T-helper 1 cell treated with Interleukin-12 subunit alpha and Interleukin-12 subunit beta and Interleukin-4 antibody, amounts not matched to agents 30 ng/mL and 1 ng/mL, for 36 hours (primary cell): Measurements from ENCODE around the gene CD79A. TPM values are rescaled to one million over a fixed set of nuclear protein-coding genes. Genes with fewer than 3 reads are reported as not detected.

Source experiments
- intact Hi-C: fragments of 100-400 bp; cut with micrococcal nuclease; formaldehyde crosslinking; loops from one replicate; pipeline ENCODE4 v1.15.1; 2024
- total RNA-seq: library from RNA; stranded (reverse); gene quantifications from 2 replicates; pipeline ENCODE4 v1.2.3, GENCODE V29; 2022

Gene CD79A
- 2.7 and 3.3 TPM in 2 replicates for total RNA-seq

- intact Hi-C loops: loop anchor here (10.0 kb wide), 1 partner anchor 522 kb away; the partner anchor contains the start of gene TGFB1
Observed at GRCh38 chr19:41876847-41877832, at the start of gene CD79A. Gene CD79A (plus strand): TSS chr19:41877279. CDS start chr19:41877305, 26 bp downstream.

- intact Hi-C loops: no loop called here
Observed at GRCh38 chr19:41837981-41838708, 38.9 kb upstream of the CD79A start.

GRCh38 chr19:41839211-41839610, 37.9 kb upstream of the CD79A start:
- intact Hi-C loops: no loop called here

GRCh38 chr19:41843371-41843770, 33.7 kb upstream of the CD79A start:
- intact Hi-C loops: no loop called here

GRCh38 chr19:41844601-41845000, 32.5 kb upstream of the CD79A start, which contains the start of gene LYPD4:
Gene LYPD4 (minus strand): TSS chr19:41844683. CDS start chr19:41839285, 5,398 bp downstream.
- intact Hi-C loops: no loop called here

- intact Hi-C loops: no loop called here
Observed at GRCh38 chr19:41845001-41845050, 32.3 kb upstream of the CD79A start, which contains the start of gene DMRTC2. Gene DMRTC2 (plus strand): TSS chr19:41845042. CDS start chr19:41847429, 2,387 bp downstream.

GRCh38 chr19:41845051-41845590, 32.0 kb upstream of the CD79A start:
- intact Hi-C loops: no loop called here

- intact Hi-C loops: no loop called here
Observed at GRCh38 chr19:41847351-41848105, 29.6 kb upstream of the CD79A start.

- intact Hi-C loops: no loop called here
Observed at GRCh38 chr19:41848666-41849065, 28.4 kb upstream of the CD79A start.

- intact Hi-C loops: no loop called here
Observed at GRCh38 chr19:41849067-41849466, 28.0 kb upstream of the CD79A start.

- intact Hi-C loops: no loop called here
Observed at GRCh38 chr19:41850381-41850780, 26.7 kb upstream of the CD79A start.

- intact Hi-C loops: no loop called here
Observed at GRCh38 chr19:41851456-41851855, 25.6 kb upstream of the CD79A start.

GRCh38 chr19:41853344-41853743, 23.7 kb upstream of the CD79A start:
- intact Hi-C loops: no loop called here

- intact Hi-C loops: no loop called here
Observed at GRCh38 chr19:41853768-41854167, 23.3 kb upstream of the CD79A start.

GRCh38 chr19:41859213-41859617, 17.9 kb upstream of the CD79A start:
- intact Hi-C loops: loop anchor here (1.0 to 5.0 kb wide), 7 partner anchors 16 to 597 kb away; partner anchors contain the start of genes HNRNPUL1 and RABAC1

GRCh38 chr19:41859618-41860418, 17.3 kb upstream of the CD79A start, which contains the start of gene RPS19:
Gene RPS19 (plus strand): TSS chr19:41860255. CDS start chr19:41860775, 520 bp downstream.
- intact Hi-C loops: loop anchor here (1.0 to 10.0 kb wide), 14 partner anchors 11 to 1511 kb away; partner anchors contain the start of genes ATP1A3, C19orf47, HNRNPUL1 and PLD3

GRCh38 chr19:41860419-41861115, 16.5 kb upstream of the CD79A start:
- intact Hi-C loops: loop anchor here (1.0 to 10.0 kb wide), 7 partner anchors 11 to 1512 kb away; partner anchors contain the start of genes ATP1A3, C19orf47, PLD3 and SERTAD1

GRCh38 chr19:41861116-41861768, 15.8 kb upstream of the CD79A start:
- intact Hi-C loops: loop anchor here (2.0 to 10.0 kb wide), 3 partner anchors 314 to 1512 kb away; partner anchors contain the start of genes C19orf47, PLD3 and SERTAD1

- intact Hi-C loops: loop anchor here (2.0 to 10.0 kb wide), 3 partner anchors 315 to 1513 kb away; partner anchors contain the start of genes C19orf47, PLD3 and SERTAD1
Observed at GRCh38 chr19:41861846-41862245, 15.2 kb upstream of the CD79A start.
